Measurements from ENCODE around the gene MYO16.
A peak's percentile ranks its signal among the peaks of the same experiment; 100 is the strongest.
"Not testable (repeated sequence)": the region's sequence is repeated elsewhere in the genome, so short reads cannot be mapped to it uniquely, and the experiment has no call there.

Gene MYO16

DNA sequence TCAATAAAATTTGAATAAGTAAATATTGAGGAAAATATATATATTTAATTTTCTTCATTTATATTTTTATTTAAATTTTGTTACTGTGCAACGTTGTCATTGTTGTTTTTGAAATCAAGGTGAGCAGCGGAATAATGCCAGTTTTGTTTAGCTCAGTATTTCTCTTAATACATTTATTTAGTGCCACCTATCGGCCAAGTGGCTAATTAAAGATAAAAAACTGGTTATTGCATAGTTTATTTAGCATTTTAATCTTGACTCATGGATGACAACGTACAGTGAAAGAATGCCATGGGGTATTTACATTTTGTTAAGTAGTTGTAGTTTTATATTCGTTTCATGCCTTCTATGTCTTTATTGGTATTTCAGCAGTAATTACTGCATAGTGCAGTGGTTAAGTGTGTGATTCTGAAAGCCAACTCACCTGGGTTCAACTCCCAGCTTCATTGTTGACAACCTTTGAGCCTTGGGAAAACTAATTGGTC lies 265.9 kb downstream of the MYO16 start:
- DNase-seq (ENCODE audit: low spot score), result peak; percentile 13

DNA sequence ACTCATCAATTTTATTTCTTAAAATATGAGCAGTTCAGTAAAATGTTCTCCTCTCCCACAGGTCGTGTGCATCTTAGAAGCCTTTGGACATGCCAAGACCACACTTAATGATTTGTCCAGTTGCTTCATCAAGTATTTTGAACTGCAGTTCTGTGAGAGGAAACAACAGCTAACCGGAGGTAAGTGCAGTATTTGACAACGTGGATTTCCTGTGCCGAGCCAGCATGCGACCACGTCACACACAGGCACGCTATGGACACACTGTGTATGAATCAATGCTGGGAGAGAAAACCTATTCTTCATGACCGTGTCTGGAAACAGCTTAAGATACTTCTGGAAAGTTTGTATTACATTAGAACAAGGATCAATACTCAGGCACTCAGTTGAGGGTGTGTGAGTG lies 268.5 kb downstream of the MYO16 start:
- no peak for DNase-seq (ENCODE audit: low spot score)

GRCh38 chr13:108902405-108903155 lies 273.2 kb downstream of the MYO16 start:
- DNase-seq (ENCODE audit: low spot score), result no peak

GRCh38 chr13:108903613-108904012 lies 274.2 kb downstream of the MYO16 start:
- DNase-seq (ENCODE audit: low spot score), result no peak

GRCh38 chr13:108911807-108912206 lies 282.4 kb downstream of the MYO16 start:
- no peak for DNase-seq (ENCODE audit: low spot score)

- DNase-seq (ENCODE audit: low spot score), result not testable (repeated sequence)
Observed at GRCh38 chr13:108913731-108914130, 284.3 kb downstream of the MYO16 start.

GRCh38 chr13:108915095-108915633 lies 285.8 kb downstream of the MYO16 start:
- DNase-seq (ENCODE audit: low spot score), result no peak

- peak; percentile 48 for DNase-seq (ENCODE audit: low spot score)
Observed at GRCh38 chr13:108915634-108916512, 286.5 kb downstream of the MYO16 start.

- DNase-seq (ENCODE audit: low spot score), result no peak
Observed at GRCh38 chr13:108917581-108917980, 288.2 kb downstream of the MYO16 start.

DNA sequence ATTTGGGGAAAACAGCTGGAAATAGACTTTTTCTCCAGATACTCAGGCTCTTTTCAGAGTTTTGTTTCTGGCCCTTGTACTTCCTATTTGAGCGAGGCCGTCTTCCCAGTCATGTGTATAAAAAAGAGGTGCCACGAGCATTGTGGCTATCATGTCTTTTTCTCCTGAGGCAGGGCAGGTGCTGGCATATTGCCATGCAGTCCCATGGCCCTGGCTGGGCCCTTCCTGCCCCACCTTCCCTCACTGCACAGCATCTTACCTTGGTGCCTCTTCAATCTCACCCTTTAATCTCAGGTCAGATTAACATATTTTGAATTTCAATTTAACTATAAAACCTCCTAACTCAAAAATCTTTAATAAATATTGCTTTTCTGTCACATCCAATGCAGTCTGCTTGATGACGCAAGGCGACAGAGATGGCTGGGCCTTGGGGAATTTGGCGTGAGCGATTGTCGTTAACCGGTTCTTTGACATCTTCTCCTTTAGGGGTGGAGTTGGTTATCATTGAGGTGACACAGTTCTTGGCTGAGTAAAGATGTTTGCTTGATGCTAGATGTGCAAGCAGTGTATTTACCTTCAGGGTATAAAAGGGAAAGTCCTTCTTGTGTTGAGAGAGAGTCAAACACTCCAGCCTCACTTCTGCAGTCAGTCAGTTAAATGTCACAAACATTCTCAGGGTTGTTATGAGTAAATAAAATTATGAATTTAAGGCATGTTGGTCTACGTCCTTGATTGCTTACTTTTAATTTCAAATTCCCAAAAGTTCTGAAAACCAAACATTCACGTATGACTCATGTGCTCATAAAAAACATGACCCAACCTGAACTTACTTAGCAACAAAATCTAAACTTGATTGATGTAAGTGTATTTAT lies 289.9 kb downstream of the MYO16 start:
- no peak for DNase-seq (ENCODE audit: low spot score)

DNA sequence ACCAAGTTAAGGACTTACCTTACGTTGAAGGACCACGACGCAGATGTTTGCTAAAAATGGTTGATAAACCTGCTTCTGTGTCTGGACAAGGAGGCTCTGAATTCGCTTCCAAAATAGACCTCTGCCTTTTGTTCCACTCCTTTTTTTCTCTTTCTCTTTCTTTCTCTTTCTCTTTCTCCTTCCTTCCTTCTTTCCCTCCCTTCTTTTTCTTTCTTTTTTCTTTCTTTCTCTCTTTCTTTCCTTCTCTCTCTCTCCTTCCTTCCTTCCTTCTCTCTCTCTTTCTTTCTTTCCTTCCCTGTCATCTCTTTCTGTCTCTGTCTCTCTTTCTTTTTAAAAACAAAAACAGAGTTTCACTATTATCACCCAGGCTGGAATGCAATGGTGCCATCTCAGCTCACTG lies 290.7 kb downstream of the MYO16 start:
- no peak for DNase-seq (ENCODE audit: low spot score)

GRCh38 chr13:108921238-108921637 lies 291.8 kb downstream of the MYO16 start:
- no peak for DNase-seq (ENCODE audit: low spot score)

- no peak for DNase-seq (ENCODE audit: low spot score)
Observed at GRCh38 chr13:108922108-108922507, 292.7 kb downstream of the MYO16 start.

GRCh38 chr13:108923386-108924047 lies 294.1 kb downstream of the MYO16 start:
- no peak for DNase-seq (ENCODE audit: low spot score)

GRCh38 chr13:108924134-108924533 lies 294.7 kb downstream of the MYO16 start:
- no peak for DNase-seq (ENCODE audit: low spot score)

DNA sequence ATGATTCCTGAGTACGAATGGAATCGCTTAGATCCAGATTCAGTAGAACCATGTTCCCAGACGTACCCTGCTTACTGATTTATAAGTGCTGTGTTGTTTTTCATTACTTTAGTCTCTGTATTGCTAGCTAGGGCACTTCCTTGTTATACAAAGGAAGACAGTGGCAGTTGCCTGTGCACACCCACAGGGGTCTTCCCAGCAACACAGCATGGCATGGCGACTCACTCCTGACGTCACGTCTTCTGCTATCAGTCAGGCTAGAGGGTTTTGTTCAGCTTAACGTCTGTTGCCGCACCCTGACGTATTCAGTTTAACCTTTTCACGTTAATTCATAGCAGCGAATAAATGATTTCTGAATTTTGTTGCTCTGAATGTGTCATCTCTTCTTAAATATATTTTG lies 295.1 kb downstream of the MYO16 start:
- DNase-seq (ENCODE audit: low spot score), result no peak

GRCh38 chr13:108925070-108925469 lies 295.7 kb downstream of the MYO16 start:
- no peak for DNase-seq (ENCODE audit: low spot score)

DNA sequence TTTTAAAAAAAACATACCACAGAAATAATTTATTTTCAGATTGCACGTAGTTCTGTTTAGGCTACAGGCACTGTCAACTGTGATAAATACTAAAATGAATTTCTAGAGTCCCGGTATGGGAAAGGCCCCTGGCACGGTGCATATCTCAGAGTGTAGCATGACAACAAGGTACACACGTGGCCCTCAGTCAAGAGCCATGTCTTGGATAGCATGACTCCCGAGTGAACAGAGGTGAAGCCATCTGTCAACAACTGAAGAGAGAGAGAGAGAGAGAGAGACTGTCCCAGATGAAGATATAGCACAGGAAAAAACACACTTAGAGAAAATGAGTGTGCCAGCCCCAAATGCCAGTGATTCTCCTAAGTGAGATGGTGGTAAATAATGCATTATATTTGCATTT lies 297.5 kb downstream of the MYO16 start:
- no peak for DNase-seq (ENCODE audit: low spot score)

- no peak for DNase-seq (ENCODE audit: low spot score)
Observed at GRCh38 chr13:108927615-108928014, 298.2 kb downstream of the MYO16 start.

- DNase-seq (ENCODE audit: low spot score), result no peak
Observed at GRCh38 chr13:108929532-108930206, 300.3 kb downstream of the MYO16 start.

GRCh38 chr13:108932196-108932595 lies 302.8 kb downstream of the MYO16 start:
- no peak for DNase-seq (ENCODE audit: low spot score)

All from CD4-positive, alpha-beta T cell treated with Interleukin-6 at 100 ng/mL for 8 hours (primary cell).